PC-9 (cell line): ENCODE measurements around the gene ENTR1. TPM values are rescaled to one million over a fixed set of nuclear protein-coding genes. Genes with fewer than 3 reads are reported as not detected.
A peak's percentile ranks its signal among the peaks of the same experiment; 100 is the strongest.

Source experiments
- BruUV-seq: library from RNA; stranded (reverse); fragments of 400-500 nt; replicated peaks from 2 replicates; lab custom pipeline; 2021; lab: Mats Ljungman, UMichigan
- CTCF ChIA-PET: fragments of 300-600 bp; sonication (Branson Sonifier 250); formaldehyde crosslinking; loops from one replicate; lab custom pipeline; 2022; ENCODE audit warnings: antibody characterized with exemption; lab: Charles Lee
- POLR2A ChIA-PET: fragments of 300-600 bp; sonication (Branson Sonifier 250); formaldehyde crosslinking; loops from one replicate; lab custom pipeline; 2022; ENCODE audit warnings: antibody characterized with exemption; ENCODE audit not compliant: unreplicated experiment; lab: Charles Lee
- DNase-seq, 2 experiments: peaks; one replicate each; pipeline versions ENCODE4 v3.0.0 to v3.0.0-alpha.2; 2015 to 2022; ENCODE audit warnings: mixed read lengths in 1 of 2
- H2AFZ ChIP-seq: fragments of 200-600 bp; sonication (generic); 2 replicates; pipeline ENCODE4 v1.8.1; 2017; ENCODE audit warnings: antibody characterized with exemption
- H3F3A ChIP-seq: fragments of 200-600 bp; sonication (generic); 2 replicates; pipeline ENCODE4 v1.8.1; 2017; ENCODE audit warnings: antibody characterized with exemption, mild to moderate bottlenecking, low read depth; ENCODE audit not compliant: insufficient read depth
- H3K27ac ChIP-seq: fragments of 200-600 bp; sonication (generic); 2 replicates; pipeline ENCODE4 v1.6.1; 2016; ENCODE audit warnings: mixed run types
- H3K27me3 ChIP-seq: fragments of 200-600 bp; sonication (generic); 2 replicates; pipeline ENCODE4 v1.6.1; 2016; ENCODE audit warnings: low read depth, mixed run types; ENCODE audit not compliant: insufficient read depth
- H3K36me3 ChIP-seq: fragments of 200-600 bp; sonication (generic); 2 replicates; pipeline ENCODE4 v1.6.1; 2016; ENCODE audit warnings: low read depth, mixed run types
- H3K4me1 ChIP-seq: fragments of 200-600 bp; sonication (generic); replicated peaks from 2 replicates; pipeline ENCODE4 v1.6.1; 2016; ENCODE audit warnings: mixed run types; ENCODE audit not compliant: insufficient read depth
- H3K4me2 ChIP-seq: fragments of 200-600 bp; sonication (generic); 2 replicates; pipeline ENCODE4 v1.6.1; 2017; ENCODE audit warnings: mixed run types
- H3K4me3 ChIP-seq: fragments of 200-600 bp; sonication (generic); 2 replicates; pipeline ENCODE4 v1.6.1; 2016; ENCODE audit warnings: mixed run types
- H3K79me2 ChIP-seq: fragments of 200-600 bp; sonication (generic); 2 replicates; pipeline ENCODE4 v1.6.1; 2017; ENCODE audit warnings: low read depth, mixed run types
- H3K9me2 ChIP-seq: fragments of 200-600 bp; sonication (generic); 2 replicates; pipeline ENCODE4 v1.8.1; 2017; ENCODE audit warnings: mild to moderate bottlenecking; ENCODE audit not compliant: insufficient read depth
- H3K9me3 ChIP-seq: fragments of 200-600 bp; sonication (generic); 2 replicates; pipeline ENCODE4 v1.8.1; 2016; ENCODE audit warnings: low read depth; ENCODE audit not compliant: insufficient read depth
- H4K20me1 ChIP-seq: fragments of 200-600 bp; sonication (generic); 2 replicates; pipeline ENCODE4 v1.8.1; 2017; ENCODE audit not compliant: insufficient read depth
- CTCF ChIP-seq: fragments of 200-600 bp; sonication (generic); conservative IDR thresholded peaks from 2 replicates; pipeline ENCODE4 v1.6.1; 2017; ENCODE audit warnings: mixed run types, antibody characterized with exemption, mild to moderate bottlenecking, moderate library complexity
- EZH2 ChIP-seq: fragments of 200-600 bp; sonication (generic); IDR thresholded peaks from 2 replicates; pipeline ENCODE4 v1.8.0; 2017; ENCODE audit warnings: antibody characterized with exemption, low read depth
- intact Hi-C: fragments of 100-400 bp; cut with micrococcal nuclease; formaldehyde crosslinking; loops from one replicate; pipeline ENCODE4 v1.10.0; 2022; ENCODE audit not compliant: unreplicated experiment
- total RNA-seq: library from RNA; stranded (reverse); gene quantifications from 2 replicates; pipeline ENCODE4 v1.2.3, GENCODE V29; 2021

Gene ENTR1
- total RNA-seq, 1 experiment from 2014 or later: 67.9 TPM

- Histone ChIP-seq H3K27me3 (no peaks in the 10 kb centered on the region), H3K27ac (no peak overlapping the region), H3K4me1 (peaks cover 25% of the 10 kb centered on the region), H3K9me2 (no peaks in the 10 kb centered on the region), H3K36me3 (no peaks in the 10 kb centered on the region), H3K4me3 (no peak overlapping the region), H3K79me2 (no peaks in the 10 kb centered on the region), H3K9me3 (no peaks in the 10 kb centered on the region), H3F3A (peaks cover 11% of the 10 kb centered on the region; the same call in 1 of the 2 replicates), H2AFZ (no peak overlapping the region), H3K4me2 (no peak overlapping the region; the same call in 1 of the 2 replicates), H4K20me1 (no peaks in the 10 kb centered on the region)
- CTCF ChIA-PET: no interaction called here
- no TSS peak for BruUV-seq
- DNase-seq: no peak
- intact Hi-C loops: loop anchor here (5.0 kb wide), 1 partner anchor 62 kb away; no protein-coding TSS in a partner anchor
- TF ChIP-seq CTCF (no peak), EZH2 (no peak)
- POLR2A ChIA-PET: interaction anchor here (0.6 to 0.8 kb wide), 2 partner anchors 11 to 63 kb away, joined by 4 to 12 read pairs; partner anchors contain the start of gene DNLZ
Observed at GRCh38 chr9:136374183-136374575, 36.2 kb downstream of the ENTR1 start.

GRCh38 chr9:136373300-136374182 is 36.9 kb downstream of the ENTR1 start, which contains the start of gene CARD9:
Gene CARD9, minus strand, starts transcription at chr9:136373669. Its CDS starts 1,591 bp downstream, at chr9:136372078.
- Histone ChIP-seq H3K9me3 (no peaks in the 10 kb centered on the region), H3K4me2 (peak within 1 kb of the TSS; percentile 78), H3K4me3 (peak within 1 kb of the TSS; percentile 38; the same call in 1 of the 2 replicates), H3K27ac (peak within 1 kb of the TSS; percentile 81), H3K4me1 (peaks cover 25% of the 10 kb centered on the region), H4K20me1 (no peaks in the 10 kb centered on the region), H3K36me3 (no peaks in the 10 kb centered on the region), H3K27me3 (no peaks in the 10 kb centered on the region), H3K79me2 (no peaks in the 10 kb centered on the region), H3K9me2 (no peaks in the 10 kb centered on the region), H3F3A (peaks cover 11% of the 10 kb centered on the region; the same call in 1 of the 2 replicates), H2AFZ (no peak within 1 kb of the TSS; the same call in 1 of the 2 replicates)
- ChIA-PET POLR2A (interaction anchor here (0.6 to 0.8 kb wide), 3 partner anchors 10 to 98 kb away, joined by 3 to 12 read pairs (median 7); partner anchors contain the start of gene DNLZ), CTCF (interaction anchor here (1.4 kb wide), 1 partner anchor 11 kb away, joined by 5 read pairs; no protein-coding TSS in a partner anchor)
- peak in 1 of 2 experiments; percentile 57 for DNase-seq
- BruUV-seq: TSS peak; percentile 33
- intact Hi-C loops: loop anchor here (2.0 to 5.0 kb wide), 2 partner anchors 35 to 61 kb away; no protein-coding TSS in a partner anchor
- TF ChIP-seq CTCF: no peak
- no peak for TF ChIP-seq EZH2
